Muscle of back (tissue), 10 donors: ENCODE measurements around the gene RGSL1. TPM values are rescaled to one million over a fixed set of nuclear protein-coding genes. Genes with fewer than 3 reads are reported as not detected.

Source experiments
- polyA plus RNA-seq, 10 donors: library from polyadenylated mRNA; unstranded; fragments of 120-200 nt; gene quantifications; one replicate each; pipeline ENCODE4 v1.2.1, GENCODE V29; 2013; ENCODE audit not compliant: insufficient read length in 10 of 10

Gene RGSL1
- polyA plus RNA-seq, 10 donors, result not detected

Other genes with a start within 250 kb of the RGSL1 start
- 100 to 1,000 TPM; 228 to 375 (median 316) TPM for gene GLUL, start 58.4 kb upstream of the RGSL1 start, polyA plus RNA-seq
- under 1 TPM in 1 of 10 donors, not detected in 9; 0.05 TPM for gene TEDDM1, start 49.5 kb upstream of the RGSL1 start, polyA plus RNA-seq
- 1 to 10 TPM; 3.3 to 7.4 (median 5.0) TPM for gene RNASEL, start 139.1 kb downstream of the RGSL1 start, polyA plus RNA-seq
- 10 to 100 TPM in 7 of 10 donors, 1 to 10 TPM in 3; 5.0 to 26.6 (median 10.6) TPM for gene RGS16, start 154.2 kb downstream of the RGSL1 start, polyA plus RNA-seq
- under 1 TPM in 7 of 10 donors, not detected in 3; 0.05 to 0.31 (median 0.19) TPM for gene RGS8, start 234.4 kb downstream of the RGSL1 start, polyA plus RNA-seq